ENCODE data around the gene TXNDC5.

The TXNDC5 gene

GRCh38 chr6:7921632-7922092 is 11.1 kb upstream of the TXNDC5 start:
- DNase-seq (ENCODE audit: extremely low read depth, low read depth) = no peak
- TF ChIP-seq CTCF (IDR thresholded peaks at IDR 0.05; ENCODE audit: low read depth, low read length) = no peak

GRCh38 chr6:7921046-7921445 is 10.5 kb upstream of the TXNDC5 start:
- TF ChIP-seq CTCF (IDR thresholded peaks at IDR 0.05; ENCODE audit: low read depth, low read length) = no peak
- DNase-seq (ENCODE audit: extremely low read depth, low read depth) = no peak

- DNase-seq (ENCODE audit: extremely low read depth, low read depth) = no peak
- no peak for TF ChIP-seq CTCF (IDR thresholded peaks at IDR 0.05; ENCODE audit: low read depth, low read length)
Measured at GRCh38 chr6:7920425-7920824, 9.8 kb upstream of the TXNDC5 start.

GRCh38 chr6:7919871-7920270 is 9.3 kb upstream of the TXNDC5 start:
- no peak for TF ChIP-seq CTCF (IDR thresholded peaks at IDR 0.05; ENCODE audit: low read depth, low read length)
- no peak for DNase-seq (ENCODE audit: extremely low read depth, low read depth)

- TF ChIP-seq CTCF (IDR thresholded peaks at IDR 0.05; ENCODE audit: low read depth, low read length) = no peak
- no peak for DNase-seq (ENCODE audit: extremely low read depth, low read depth)
Measured at GRCh38 chr6:7918403-7918802, 7.8 kb upstream of the TXNDC5 start.

- no peak for TF ChIP-seq CTCF (IDR thresholded peaks at IDR 0.05; ENCODE audit: low read depth, low read length)
- DNase-seq (ENCODE audit: extremely low read depth, low read depth) = no peak
Measured at GRCh38 chr6:7917729-7918128, 7.1 kb upstream of the TXNDC5 start.

- TF ChIP-seq CTCF (IDR thresholded peaks at IDR 0.05; ENCODE audit: low read depth, low read length) = no peak
- DNase-seq (ENCODE audit: extremely low read depth, low read depth) = no peak
Measured at GRCh38 chr6:7916959-7917358, 6.4 kb upstream of the TXNDC5 start.

Measured in AG09319 (cell line).